WTC11 (cell line): ENCODE data around the gene ANXA6. TPM values are rescaled to one million over a fixed set of nuclear protein-coding genes. Genes with fewer than 3 reads are reported as not detected.
A peak's percentile ranks its signal among the peaks of the same experiment; 100 is the strongest.

Source experiments
- ATAC-seq: fragments of 200-7000 bp; cut with Tn5 transposase; 2 replicates; pipeline ENCODE4 v1.10.0; 2021; ENCODE audit warnings: mild to moderate bottlenecking, moderate library complexity
- CTCF ChIA-PET: fragments of 300-600 bp; sonication (Branson Sonifier 250); formaldehyde crosslinking; loops from one replicate; lab custom pipeline; 2021; ENCODE audit warnings: antibody characterized with exemption; lab: Charles Lee
- POLR2A ChIA-PET: fragments of 350-600 bp; sonication (Branson Sonifier 250); formaldehyde crosslinking; loops from one replicate; lab custom pipeline; 2021; ENCODE audit warnings: antibody characterized with exemption; lab: Charles Lee
- DNase-seq: peaks from one replicate; pipeline ENCODE4 v3.0.0; 2021; ENCODE audit warnings: low spot score
- H3K27ac Mint-ChIP-seq: 2 replicates; pipeline ENCODE4 v1.8.0; 2021; ENCODE audit warnings: mixed read lengths
- H3K27me3 Mint-ChIP-seq: 2 replicates; pipeline ENCODE4 v1.8.0; 2021; ENCODE audit warnings: low read depth, mild to moderate bottlenecking, moderate library complexity, mixed read lengths
- H3K36me3 Mint-ChIP-seq: 2 replicates; pipeline ENCODE4 v1.8.0; 2021; ENCODE audit warnings: mixed read lengths
- H3K4me1 Mint-ChIP-seq: 2 replicates; pipeline ENCODE4 v1.8.0; 2022; ENCODE audit warnings: mixed read lengths
- H3K4me3 Mint-ChIP-seq: 2 replicates; pipeline ENCODE4 v1.8.0; 2021; ENCODE audit warnings: mild to moderate bottlenecking, moderate library complexity, mixed read lengths
- H3K9me3 Mint-ChIP-seq: 2 replicates; pipeline ENCODE4 v1.8.0; 2021; ENCODE audit warnings: mixed read lengths
- total RNA-seq: library from RNA; stranded (reverse); gene quantifications from 3 replicates; pipeline ENCODE4 v1.2.3, GENCODE V29; 2021
- TF ChIP-seq, protein P1 (sequence below): fragments of 200-600 bp; IDR thresholded peaks from 2 replicates; pipeline ENCODE4 v1.8.0; 2022; ENCODE audit warnings: antibody characterized with exemption
- TF ChIP-seq, protein P2 (sequence below): fragments of 250-450 bp; sonication (Bioruptor Pico); IDR thresholded peaks from 2 replicates; pipeline ENCODE4 v1.9.0; 2021; ENCODE audit warnings: mild to moderate bottlenecking

Gene ANXA6
- total RNA-seq, 1 experiment from 2014 or later, result 92.8 TPM

DNA sequence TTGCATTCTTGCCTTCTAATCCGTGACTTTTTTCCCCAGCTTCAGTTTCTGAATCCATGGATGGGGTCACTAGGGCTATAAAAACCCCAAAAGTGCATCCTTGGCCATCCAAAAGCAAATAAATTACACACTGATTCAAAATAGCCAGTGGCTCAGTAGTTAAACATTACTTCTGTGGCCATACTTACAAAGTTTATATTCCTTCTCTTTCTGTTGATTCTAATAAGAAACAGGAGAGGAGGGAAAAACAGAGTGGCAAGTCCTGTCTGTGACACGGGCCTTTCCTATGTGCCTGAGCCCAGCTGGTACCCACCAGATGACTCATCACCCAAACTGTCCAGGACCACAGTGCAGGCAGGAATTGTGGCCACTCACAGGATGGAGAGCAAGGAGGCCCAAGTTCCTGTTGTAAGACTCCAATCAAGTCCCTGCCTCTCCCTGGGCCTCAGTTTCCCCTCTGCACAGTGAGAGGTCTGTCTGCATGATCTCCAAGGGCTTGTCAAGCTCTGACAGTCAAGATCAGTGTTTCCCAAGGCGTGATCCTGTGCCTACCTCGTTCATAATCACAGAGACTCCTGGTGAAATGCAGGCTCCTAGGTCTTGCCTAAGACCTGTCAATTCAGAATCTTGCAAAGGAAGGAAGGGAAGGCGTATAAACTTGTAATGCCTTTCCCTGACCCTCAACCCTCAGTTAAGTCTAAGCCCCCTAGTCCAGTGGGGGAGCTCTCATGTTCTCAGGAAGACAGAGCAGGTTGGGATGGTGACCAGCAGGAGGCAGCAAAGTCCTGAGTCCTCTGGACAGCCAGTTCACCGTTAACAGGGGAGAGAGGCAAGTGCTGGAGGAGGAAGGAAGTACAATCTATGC is 106.3 kb downstream of the ANXA6 start:
- TF ChIP-seq, protein P1, sequence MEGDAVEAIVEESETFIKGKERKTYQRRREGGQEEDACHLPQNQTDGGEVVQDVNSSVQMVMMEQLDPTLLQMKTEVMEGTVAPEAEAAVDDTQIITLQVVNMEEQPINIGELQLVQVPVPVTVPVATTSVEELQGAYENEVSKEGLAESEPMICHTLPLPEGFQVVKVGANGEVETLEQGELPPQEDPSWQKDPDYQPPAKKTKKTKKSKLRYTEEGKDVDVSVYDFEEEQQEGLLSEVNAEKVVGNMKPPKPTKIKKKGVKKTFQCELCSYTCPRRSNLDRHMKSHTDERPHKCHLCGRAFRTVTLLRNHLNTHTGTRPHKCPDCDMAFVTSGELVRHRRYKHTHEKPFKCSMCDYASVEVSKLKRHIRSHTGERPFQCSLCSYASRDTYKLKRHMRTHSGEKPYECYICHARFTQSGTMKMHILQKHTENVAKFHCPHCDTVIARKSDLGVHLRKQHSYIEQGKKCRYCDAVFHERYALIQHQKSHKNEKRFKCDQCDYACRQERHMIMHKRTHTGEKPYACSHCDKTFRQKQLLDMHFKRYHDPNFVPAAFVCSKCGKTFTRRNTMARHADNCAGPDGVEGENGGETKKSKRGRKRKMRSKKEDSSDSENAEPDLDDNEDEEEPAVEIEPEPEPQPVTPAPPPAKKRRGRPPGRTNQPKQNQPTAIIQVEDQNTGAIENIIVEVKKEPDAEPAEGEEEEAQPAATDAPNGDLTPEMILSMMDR, result peak; percentile 71
- TF ChIP-seq, protein P2, sequence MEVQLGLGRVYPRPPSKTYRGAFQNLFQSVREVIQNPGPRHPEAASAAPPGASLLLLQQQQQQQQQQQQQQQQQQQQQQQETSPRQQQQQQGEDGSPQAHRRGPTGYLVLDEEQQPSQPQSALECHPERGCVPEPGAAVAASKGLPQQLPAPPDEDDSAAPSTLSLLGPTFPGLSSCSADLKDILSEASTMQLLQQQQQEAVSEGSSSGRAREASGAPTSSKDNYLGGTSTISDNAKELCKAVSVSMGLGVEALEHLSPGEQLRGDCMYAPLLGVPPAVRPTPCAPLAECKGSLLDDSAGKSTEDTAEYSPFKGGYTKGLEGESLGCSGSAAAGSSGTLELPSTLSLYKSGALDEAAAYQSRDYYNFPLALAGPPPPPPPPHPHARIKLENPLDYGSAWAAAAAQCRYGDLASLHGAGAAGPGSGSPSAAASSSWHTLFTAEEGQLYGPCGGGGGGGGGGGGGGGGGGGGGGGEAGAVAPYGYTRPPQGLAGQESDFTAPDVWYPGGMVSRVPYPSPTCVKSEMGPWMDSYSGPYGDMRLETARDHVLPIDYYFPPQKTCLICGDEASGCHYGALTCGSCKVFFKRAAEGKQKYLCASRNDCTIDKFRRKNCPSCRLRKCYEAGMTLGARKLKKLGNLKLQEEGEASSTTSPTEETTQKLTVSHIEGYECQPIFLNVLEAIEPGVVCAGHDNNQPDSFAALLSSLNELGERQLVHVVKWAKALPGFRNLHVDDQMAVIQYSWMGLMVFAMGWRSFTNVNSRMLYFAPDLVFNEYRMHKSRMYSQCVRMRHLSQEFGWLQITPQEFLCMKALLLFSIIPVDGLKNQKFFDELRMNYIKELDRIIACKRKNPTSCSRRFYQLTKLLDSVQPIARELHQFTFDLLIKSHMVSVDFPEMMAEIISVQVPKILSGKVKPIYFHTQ (CRISPR knock-in tag), result no peak
- DNase-seq, result peak; percentile 89
- Mint-ChIP-seq H3K4me1 (no peaks in the 10 kb centered on the region), H3K4me3 (no peak overlapping the region), H3K27ac (no peak overlapping the region), H3K27me3 (no peaks in the 10 kb centered on the region), H3K36me3 (peaks cover 30% of the 10 kb centered on the region), H3K9me3 (no peaks in the 10 kb centered on the region)
- CTCF ChIA-PET, result interaction anchor here (0.6 to 8.1 kb wide), 62 partner anchors 9 to 601 kb away, joined by 3 to 305 read pairs (median 5); partner anchors contain the start of genes ANXA6, GM2A, GPX3 and TNIP1
- POLR2A ChIA-PET, result interaction anchor here (1.2 kb wide), 1 partner anchor 64 kb away, joined by 4 read pairs; no protein-coding TSS in a partner anchor
- ATAC-seq, result peak; percentile 88

Other genes starting within 250 kb of the ANXA6 start
- gene GPX3, start 137.2 kb downstream of the ANXA6 start, total RNA-seq, result 24.5 to 26.9 TPM (median 26.2 TPM) in 3 replicates
- 41.1 to 48.9 TPM (median 47.0 TPM) in 3 replicates for gene TNIP1, start 76.7 kb downstream of the ANXA6 start, total RNA-seq
- 8.2 to 12.4 TPM (median 8.6 TPM) in 3 replicates for gene CCDC69, start 66.3 kb upstream of the ANXA6 start, total RNA-seq
- 33.1 to 36.2 TPM (median 33.2 TPM) in 3 replicates for gene GM2A, start 95.4 kb upstream of the ANXA6 start, total RNA-seq
- not detected in 3 replicates for gene SLC36A3, start 146.0 kb upstream of the ANXA6 start, total RNA-seq
- not detected in 3 replicates for gene SLC36A2, start 189.8 kb upstream of the ANXA6 start, total RNA-seq